ENCODE results near the gene TRPM5. TPM values are rescaled to one million over a fixed set of nuclear protein-coding genes. Genes with fewer than 3 reads are reported as not detected.
A peak's percentile ranks its signal among the peaks of the same experiment; 100 is the strongest.

The TRPM5 gene
- total RNA-seq, 3 donors from 2014 or later: 2.2 to 3.7 (median 2.5) TPM

GRCh38 chr11:2409126-2409525, 35.2 kb downstream of the TRPM5 start:
- DNase-seq (no peak), ATAC-seq (no peak)
- H3K36me3 ChIP-seq (ENCODE audit: low read depth): no peaks in the 10 kb centered on the region
- no peaks in the 10 kb centered on the region for H3K4me1 ChIP-seq (ENCODE audit: low read depth)
- no peak for TF ChIP-seq CTCF (IDR thresholded peaks at IDR 0.05)
- intact Hi-C loops (cut with DNase I, micrococcal nuclease): no loop called here
- H3K9me3 ChIP-seq: no peaks in the 10 kb centered on the region
- H3K4me3 ChIP-seq: no peak overlapping the region

DNA sequence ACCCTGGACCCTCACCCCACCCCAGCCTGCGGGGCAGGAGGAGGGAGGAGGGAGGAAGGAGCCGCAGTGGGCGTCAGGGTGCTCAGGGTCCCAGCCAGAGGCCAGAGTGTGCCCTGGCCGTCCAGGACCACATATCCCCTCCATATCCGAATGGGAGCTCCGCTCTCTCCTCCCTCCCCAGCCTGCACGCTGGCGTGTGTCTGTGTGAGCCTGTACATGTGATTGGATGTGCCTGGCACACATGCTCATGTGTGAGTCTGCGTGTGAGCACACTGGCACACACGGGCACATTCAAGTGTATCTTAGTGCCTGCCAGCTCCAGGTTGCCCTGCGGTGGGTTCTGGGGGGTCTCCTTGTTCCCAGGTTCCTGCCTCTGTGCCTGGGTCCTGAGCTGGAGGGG, 35.6 kb downstream of the TRPM5 start:
- Histone ChIP-seq H3K9me3 (no peaks in the 10 kb centered on the region), H3K4me3 (no peak overlapping the region), H3K4me1 (ENCODE audit: low read depth) (no peaks in the 10 kb centered on the region), H3K36me3 (ENCODE audit: low read depth) (no peaks in the 10 kb centered on the region)
- DNase-seq: no peak
- no peak for TF ChIP-seq CTCF (IDR thresholded peaks at IDR 0.05)
- intact Hi-C loops (cut with DNase I, micrococcal nuclease): no loop called here
- ATAC-seq: no peak

DNA sequence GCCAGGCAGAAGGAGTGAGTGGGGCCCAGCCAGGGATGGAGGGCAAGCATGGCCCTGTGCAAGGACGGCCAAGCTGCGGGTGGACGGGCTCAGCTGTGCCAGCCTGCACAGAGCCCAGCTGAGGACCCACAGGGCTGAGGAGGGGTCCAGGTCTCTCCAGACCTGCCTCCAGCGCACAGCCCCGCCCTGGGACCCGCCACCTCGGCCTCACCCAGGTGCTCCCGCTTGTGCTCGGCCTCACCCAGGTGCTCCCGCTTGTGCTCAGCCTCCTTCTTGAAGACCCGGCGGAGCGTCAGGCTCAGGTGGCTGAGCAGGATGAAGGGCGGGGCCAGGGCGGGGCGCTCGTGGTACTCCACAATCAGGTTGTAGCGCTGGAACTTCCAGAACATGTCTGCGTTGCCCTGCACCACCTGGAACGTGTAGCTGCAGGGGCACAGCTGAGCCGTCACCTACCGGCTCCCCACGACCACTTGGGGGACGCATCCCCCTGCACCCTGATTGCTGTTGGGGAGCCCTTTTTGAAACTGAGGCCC, 37.4 kb downstream of the TRPM5 start:
- H3K4me3 ChIP-seq: no peak overlapping the region
- H3K9me3 ChIP-seq: no peaks in the 10 kb centered on the region
- intact Hi-C loops (cut with DNase I, micrococcal nuclease): no loop called here
- TF ChIP-seq CTCF (IDR thresholded peaks at IDR 0.05): no peak
- peaks cover 4% of the 10 kb centered on the region for H3K4me1 ChIP-seq (ENCODE audit: low read depth)
- no peaks in the 10 kb centered on the region for H3K36me3 ChIP-seq (ENCODE audit: low read depth)
- DNase-seq: peak in 1 of 3 donors; percentile 56
- ATAC-seq: peak; percentile 46

DNA sequence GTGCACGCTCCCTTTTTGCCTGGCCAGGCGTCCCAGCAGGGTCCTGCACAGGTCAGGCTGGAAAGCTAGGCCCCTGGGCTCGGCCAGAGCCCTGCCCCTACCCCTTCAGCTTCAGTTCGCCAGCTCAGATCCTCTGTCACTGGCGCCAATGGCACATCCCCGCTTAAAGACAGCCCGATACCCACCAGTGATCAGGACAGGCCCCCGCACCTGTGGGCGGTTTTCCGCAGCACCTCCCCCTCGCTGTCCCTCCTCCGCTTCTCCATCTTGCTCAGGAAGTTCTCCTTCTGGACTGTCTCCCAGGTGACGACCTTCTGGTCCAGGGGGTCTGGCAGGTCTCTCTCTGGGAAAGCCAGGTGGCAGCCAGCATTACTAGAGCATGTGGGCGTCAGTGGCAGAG, 37.9 kb downstream of the TRPM5 start:
- no peak for TF ChIP-seq CTCF (IDR thresholded peaks at IDR 0.05)
- H3K4me3 ChIP-seq: no peak overlapping the region
- no peak for DNase-seq
- intact Hi-C loops (cut with DNase I, micrococcal nuclease): no loop called here
- peaks cover 9% of the 10 kb centered on the region for H3K4me1 ChIP-seq (ENCODE audit: low read depth)
- ATAC-seq: no peak
- no peaks in the 10 kb centered on the region for H3K36me3 ChIP-seq (ENCODE audit: low read depth)
- H3K9me3 ChIP-seq: no peaks in the 10 kb centered on the region

GRCh38 chr11:2404735-2405196, 39.5 kb downstream of the TRPM5 start:
- ATAC-seq (no peak), DNase-seq (no peak)
- Histone ChIP-seq H3K9me3 (no peaks in the 10 kb centered on the region), H3K4me1 (ENCODE audit: low read depth) (peaks cover 13% of the 10 kb centered on the region), H3K36me3 (ENCODE audit: low read depth) (peaks cover 6% of the 10 kb centered on the region), H3K4me3 (no peak overlapping the region)
- intact Hi-C loops (cut with DNase I, micrococcal nuclease): no loop called here
- TF ChIP-seq CTCF (IDR thresholded peaks at IDR 0.05): no peak
